Thyroid gland (tissue), 4 donors: ENCODE measurements around the gene DOCK6.

Source experiments
- CTCF ChIP-seq, 6 experiments: fragments of 200-600 bp in 3 of 6; fragments of 450-650 bp in 3 of 6; sonication (generic) in 3 of 6; IDR thresholded peaks; one replicate each; pipeline ENCODE4 v1.5.1; 2016 to 2019; ENCODE audit warnings: antibody characterized with exemption in 6 of 6, mild to moderate bottlenecking in 2 of 6, inconsistent platforms in 1 of 6, moderate library complexity in 1 of 6
- POLR2A ChIP-seq, 2 donors: fragments of 450-650 bp; IDR thresholded peaks; one replicate each; pipeline ENCODE4 v1.6.1; 2017; ENCODE audit warnings: antibody characterized with exemption in 2 of 2, mild to moderate bottlenecking in 2 of 2, moderate library complexity in 1 of 2

DNA sequence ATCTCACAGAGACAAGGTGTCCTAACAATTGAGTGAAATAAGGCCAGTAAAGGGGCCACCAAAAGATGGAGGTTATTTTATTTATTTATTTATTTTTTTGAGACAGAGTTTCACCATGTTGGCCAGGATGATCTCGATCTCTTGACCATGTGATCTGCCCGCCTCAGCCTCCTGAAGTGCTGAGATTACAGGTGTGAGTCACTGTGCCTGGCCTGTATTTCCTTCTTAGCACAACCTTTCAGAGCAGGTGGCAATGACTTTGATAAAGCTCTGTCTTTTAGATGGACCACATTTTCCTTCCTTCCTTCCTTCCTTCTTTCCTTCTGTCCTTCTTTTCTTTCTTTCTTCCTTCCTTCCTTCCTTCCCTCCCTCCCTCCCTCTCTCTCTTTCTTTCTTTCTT, 11.0 kb upstream of the DOCK6 start:
- TF ChIP-seq CTCF (IDR thresholded peaks at IDR 0.05), result no peak
- TF ChIP-seq POLR2A (IDR thresholded peaks at IDR 0.05), result no peak
